Stomach (tissue), 9 donors: ENCODE results near the gene STAM2. TPM values are rescaled to one million over a fixed set of nuclear protein-coding genes. Genes with fewer than 3 reads are reported as not detected.
A peak's percentile ranks its signal among the peaks of the same experiment; 100 is the strongest.

Experiments used
- DNase-seq, 2 donors: peaks; one replicate each; pipeline versions ENCODE4 v3.0.0 to v3.0.0-alpha.2; 2013 to 2019
- H3K27ac ChIP-seq, 5 donors: fragments of 200-600 bp in 4 of 5; sonication (generic) in 4 of 5; one replicate each; pipeline ENCODE4 v1.5.1; 2013 to 2019; ENCODE audit warnings: mild to moderate bottlenecking in 1 of 5, moderate library complexity in 1 of 5
- H3K27me3 ChIP-seq, 3 donors: fragments of 200-600 bp; sonication (generic); one replicate each; pipeline ENCODE4 v1.5.1; 2017 to 2019; ENCODE audit warnings: mixed run types in 1 of 3
- H3K36me3 ChIP-seq, 4 donors: fragments of 200-600 bp; sonication (generic); 1 replicate in 3 of 4; 2 replicates in 1 of 4; pipeline ENCODE4 v1.5.1; 2016 to 2019
- H3K4me1 ChIP-seq, 4 donors: fragments of 200-600 bp; sonication (generic); one replicate each; pipeline ENCODE4 v1.5.1; 2016 to 2019
- H3K4me3 ChIP-seq, 4 donors: fragments of 200-600 bp; sonication (generic) in 3 of 4; one replicate each; pipeline ENCODE4 v1.5.1; 2016 to 2019; ENCODE audit warnings: mild to moderate bottlenecking in 1 of 4
- H3K9me3 ChIP-seq, 4 donors: fragments of 200-600 bp; sonication (generic); one replicate each; pipeline ENCODE4 v1.5.1; 2016 to 2019
- CTCF ChIP-seq, 7 experiments: fragments of 450-650 bp in 4 of 7; fragments of 200-600 bp in 3 of 7; sonication (generic) in 3 of 7; IDR thresholded peaks; one replicate each; pipeline ENCODE4 v1.5.1; 2016 to 2019; ENCODE audit warnings: antibody characterized with exemption in 7 of 7, control low read depth in 2 of 7, mild to moderate bottlenecking in 1 of 7
- EP300 ChIP-seq: sonication (generic); formaldehyde crosslinking; IDR thresholded peaks from one replicate; pipeline ENCODE4 v1.6.1; 2017; ENCODE audit warnings: antibody characterized with exemption
- POLR2A ChIP-seq, 4 donors: fragments of 450-650 bp; IDR thresholded peaks; one replicate each; pipeline ENCODE4 v1.6.1; 2016; ENCODE audit warnings: antibody characterized with exemption in 4 of 4, control low read depth in 2 of 4, mild to moderate bottlenecking in 1 of 4, moderate library complexity in 1 of 4
- POLR2AphosphoS5 ChIP-seq, 3 donors: sonication (generic); formaldehyde crosslinking; IDR thresholded peaks; one replicate each; pipeline ENCODE4 v1.6.1; 2016; ENCODE audit warnings: antibody characterized with exemption in 3 of 3
- WGBS, 5 donors: extraction: QIAGEN DNeasy Blood & Tissue Kit in 3 of 5; methylation state at CpG; one replicate each; pipeline versions ENCODE4 v1.1.5 to v1.1.7; 2013 to 2018; 5-methylcytosine and 5-hydroxymethylcytosine counted together
- intact Hi-C: fragments of 100-400 bp; cut with DNase I; formaldehyde crosslinking; loops from one replicate; pipeline ENCODE4 v1.15.1; 2023; ENCODE audit warnings: low total_unique reads
- polyA plus RNA-seq, 3 donors: library from polyadenylated mRNA; stranded (reverse); fragments of 200-250 nt; gene quantifications; one replicate each; pipeline ENCODE4 v1.2.3, GENCODE V29; 2013
- total RNA-seq, 5 donors: library from RNA; depleted of rRNA; stranded (reverse); fragments of >200 nt; gene quantifications; one replicate each; pipeline versions ENCODE4 v1.1.0 to v1.2.3, GENCODE V29; 2014 to 2016
- donor health status: healthy with polysubstance abuse.
- donor health status: Bipolar disorder and iron deficiency.
- donor health status: healthy.

The STAM2 gene
- total and polyA plus RNA-seq, 8 donors, result 4.9 to 55.3 (median 11.1) TPM

- Histone ChIP-seq H3K27ac (peak overlapping the region in 2 of 5 donors; percentile 51 to 59), H3K9me3 (no peaks in the 10 kb centered on the region), H3K4me1 (peaks cover 15 to 29% (median 24%) of the 10 kb centered on the region in 4 donors), H3K27me3 (no peaks in the 10 kb centered on the region), H3K36me3 (no peaks in the 10 kb centered on the region), H3K4me3 (no peak overlapping the region)
- TF ChIP-seq EP300, result no peak
- TF ChIP-seq POLR2AphosphoS5 (IDR thresholded peaks at IDR 0.05), result peak in 1 of 3 donors; percentile 32
- DNase-seq, result peak in 1 of 2 donors; percentile 81
- WGBS, 5 donors, result 64 to 82% (median 71%) methylated on average over 3 of the region's 3 CpGs
- intact Hi-C loops, result no loop called here
These were observed 46.3 kb upstream of the STAM2 start for GRCh38 chr2:152221839-152222238.

GRCh38 chr2:152219077-152219828, 43.7 kb upstream of the STAM2 start:
- intact Hi-C loops, result no loop called here
- Histone ChIP-seq H3K27me3 (no peaks in the 10 kb centered on the region), H3K9me3 (no peaks in the 10 kb centered on the region), H3K27ac (no peak overlapping the region), H3K4me3 (no peak overlapping the region), H3K36me3 (no peaks in the 10 kb centered on the region), H3K4me1 (peaks cover 15 to 28% (median 24%) of the 10 kb centered on the region in 4 donors)
- 85 to 87% (median 87%) methylated on average over 4 of the region's 4 CpGs for WGBS, 5 donors
- TF ChIP-seq POLR2AphosphoS5 (IDR thresholded peaks at IDR 0.05) (no peak), EP300 (no peak), CTCF (IDR thresholded peaks at IDR 0.05) (no peak), POLR2A (IDR thresholded peaks at IDR 0.05) (no peak)
- no peak for DNase-seq

GRCh38 chr2:152201466-152201830, 25.9 kb upstream of the STAM2 start:
- H3K4me3 ChIP-seq, result no peak overlapping the region
- no peak overlapping the region for H3K27ac ChIP-seq
- no peak for DNase-seq
- no peaks in the 10 kb centered on the region for H3K9me3 ChIP-seq
- TF ChIP-seq EP300 (no peak), CTCF (IDR thresholded peaks at IDR 0.05) (no peak), POLR2A (IDR thresholded peaks at IDR 0.05) (no peak), POLR2AphosphoS5 (IDR thresholded peaks at IDR 0.05) (no peak)
- H3K4me1 ChIP-seq, result peaks cover 0 to 11% (median 6%) of the 10 kb centered on the region in 4 donors
- no peaks in the 10 kb centered on the region for H3K36me3 ChIP-seq
- intact Hi-C loops, result no loop called here
- no peaks in the 10 kb centered on the region for H3K27me3 ChIP-seq
- WGBS, 5 donors, result 75 to 90% (median 82%) methylated on average over 2 of the region's 2 CpGs

GRCh38 chr2:152200565-152201465, 25.3 kb upstream of the STAM2 start:
- no peaks in the 10 kb centered on the region for H3K9me3 ChIP-seq
- peak; percentile 66 to 88 for DNase-seq
- TF ChIP-seq POLR2AphosphoS5 (IDR thresholded peaks at IDR 0.05) (peak in 2 of 3 donors; percentile 30 to 72), EP300 (no peak)
- no peaks in the 10 kb centered on the region for H3K36me3 ChIP-seq
- H3K4me1 ChIP-seq, result peaks cover 0 to 11% (median 6%) of the 10 kb centered on the region in 4 donors
- H3K4me3 ChIP-seq, result no peak overlapping the region
- H3K27ac ChIP-seq, result peak overlapping the region in 3 of 5 donors; percentile 6 to 42 (median 19)
- intact Hi-C loops, result no loop called here
- WGBS, 5 donors, result 43 to 54% (median 48%) methylated on average over 9 of the region's 9 CpGs
- H3K27me3 ChIP-seq, result no peaks in the 10 kb centered on the region

- H3K4me3 ChIP-seq, result no peak overlapping the region
- whole genome bisulfite sequencing, 5 donors, result 74 to 83% (median 77%) methylated on average over 4 of the region's 4 CpGs
- H3K27me3 ChIP-seq, result no peaks in the 10 kb centered on the region
- no peak for TF ChIP-seq POLR2A (IDR thresholded peaks at IDR 0.05)
- TF ChIP-seq POLR2AphosphoS5 (IDR thresholded peaks at IDR 0.05), result no peak
- no peak for TF ChIP-seq CTCF (IDR thresholded peaks at IDR 0.05)
- no peak for TF ChIP-seq EP300
- no peak overlapping the region for H3K27ac ChIP-seq
- peaks cover 0 to 11% (median 6%) of the 10 kb centered on the region in 4 donors for H3K4me1 ChIP-seq
- H3K36me3 ChIP-seq, result no peaks in the 10 kb centered on the region
- intact Hi-C loops, result no loop called here
- no peak for DNase-seq
- H3K9me3 ChIP-seq, result no peaks in the 10 kb centered on the region
These were observed 24.5 kb upstream of the STAM2 start for GRCh38 chr2:152200101-152200500.
